A549 (cell line): ENCODE measurements around the gene LOC101059915.

Source experiments
- ATAC-seq, 2 experiments: fragments of 200-7000 bp in 1 of 2; fragments of >200 bp in 1 of 2; cut with Nextera tagmentation in 1 of 2; cut with Tn5 transposase in 1 of 2; 3 replicates each; pipeline versions ENCODE4 v1.8.0 to v1.9.1; 2018 to 2020; ENCODE audit warnings: mild to moderate bottlenecking in 1 of 2, moderate library complexity in 1 of 2
- CTCF ChIA-PET: fragments of 300-600 bp; sonication (Branson Sonifier 250); formaldehyde crosslinking; extraction: SDS; loops from one replicate; lab custom pipeline; 2021; ENCODE audit warnings: antibody characterized with exemption, inconsistent platforms; lab: Yijun Ruan, JAX
- POLR2A ChIA-PET: fragments of 350-600 bp; formaldehyde crosslinking; extraction: SDS; loops from one replicate; lab custom pipeline; 2021; ENCODE audit warnings: antibody characterized with exemption, inconsistent platforms; lab: Yijun Ruan, JAX
- DNase-seq, 2 experiments: peaks; one replicate each; pipeline versions ENCODE4 v3.0.0 to v3.0.0-alpha.2; 2011 to 2016; ENCODE audit warnings: low read depth in 1 of 2, low spot score in 1 of 2
- FAIRE-seq: peaks from 2 replicates; lab custom pipeline; 2011; peaks lifted over from hg19 to GRCh38; lab: Jason Lieb, UNC
- H3K27ac ChIP-seq, 2 experiments: fragments of >200 bp; sonication (Bioruptor Twin); formaldehyde crosslinking; 3 replicates each; pipeline ENCODE4 v1.5.1; 2016 to 2017
- H3K4me1 ChIP-seq: fragments of >200 bp; sonication (Bioruptor Twin); formaldehyde crosslinking; 3 replicates; pipeline ENCODE4 v1.6.1; 2016
- H3K4me2 ChIP-seq: fragments of >200 bp; sonication (Bioruptor Twin); formaldehyde crosslinking; 3 replicates; pipeline ENCODE4 v1.6.1; 2016
- H3K4me3 ChIP-seq: fragments of >200 bp; sonication (Bioruptor Twin); formaldehyde crosslinking; 3 replicates; pipeline ENCODE4 v1.5.1; 2016
- H3K9me3 ChIP-seq: fragments of >200 bp; sonication (Bioruptor Twin); formaldehyde crosslinking; 3 replicates; pipeline ENCODE4 v1.6.1; 2016
- ATOH8 ChIP-seq: fragments of 250-450 bp; sonication (Bioruptor Pico); IDR thresholded peaks from 2 replicates; pipeline ENCODE4 v1.5.0; 2020; ENCODE audit warnings: low read depth, mild to moderate bottlenecking, moderate library complexity
- BCL3 ChIP-seq: fragments of >200 bp; sonication (Bioruptor Twin); formaldehyde crosslinking; IDR thresholded peaks from 3 replicates; pipeline ENCODE4 v1.6.1; 2016
- CBX2 ChIP-seq: fragments of 200-600 bp; sonication (generic); IDR thresholded peaks from 2 replicates; pipeline ENCODE4 v1.6.1; 2016; ENCODE audit warnings: low read depth, mild to moderate bottlenecking, borderline replicate concordance
- CBX8 ChIP-seq: fragments of 200-600 bp; sonication (generic); IDR thresholded peaks from 2 replicates; pipeline ENCODE4 v1.6.1; 2016
- CHD2 ChIP-seq: fragments of 150-350 bp; IDR thresholded peaks from 2 replicates; pipeline ENCODE4 v1.6.1; 2014; ENCODE audit warnings: low read length; ENCODE audit not compliant: partially characterized antibody
- CHD4 ChIP-seq: fragments of 200-600 bp; sonication (generic); IDR thresholded peaks from 2 replicates; pipeline ENCODE4 v1.6.1; 2016; ENCODE audit warnings: antibody characterized with exemption, mild to moderate bottlenecking, borderline replicate concordance
- CTCF ChIP-seq: fragments of >200 bp; sonication (Bioruptor Twin); formaldehyde crosslinking; IDR thresholded peaks from 3 replicates; pipeline ENCODE4 v1.5.1; 2016
- EHF ChIP-seq: fragments of 250-450 bp; sonication (Bioruptor Pico); IDR thresholded peaks from 2 replicates; pipeline ENCODE4 v1.5.0; 2020; ENCODE audit warnings: mild to moderate bottlenecking
- EP300 ChIP-seq, 2 experiments: fragments of >200 bp; sonication (Bioruptor Twin); formaldehyde crosslinking; IDR thresholded peaks; 2 replicates in 1 of 2; 3 replicates in 1 of 2; pipeline ENCODE4 v1.6.1; 2016 to 2017
- ESRRA ChIP-seq: fragments of 150-350 bp; IDR thresholded peaks from 2 replicates; pipeline ENCODE4 v1.6.1; 2014; ENCODE audit warnings: mild to moderate bottlenecking, low read length, borderline replicate concordance
- FOXS1 ChIP-seq: fragments of 250-450 bp; sonication (Bioruptor Pico); IDR thresholded peaks from 2 replicates; pipeline ENCODE4 v1.5.0; 2020; ENCODE audit warnings: mild to moderate bottlenecking, moderate library complexity
- HDAC2 ChIP-seq: fragments of 200-600 bp; sonication (generic); IDR thresholded peaks from 2 replicates; pipeline ENCODE4 v1.6.1; 2016
- HEYL ChIP-seq: fragments of 250-450 bp; sonication (Bioruptor Pico); IDR thresholded peaks from 2 replicates; pipeline ENCODE4 v1.8.0; 2021; ENCODE audit warnings: mild to moderate bottlenecking, moderate library complexity
- HOXB13 ChIP-seq: fragments of 250-450 bp; sonication (Bioruptor Pico); IDR thresholded peaks from 2 replicates; pipeline ENCODE4 v1.5.0; 2020; ENCODE audit warnings: low read depth, mild to moderate bottlenecking, moderate library complexity
- HOXB5 ChIP-seq: fragments of 250-450 bp; sonication (Bioruptor Pico); IDR thresholded peaks from 2 replicates; pipeline ENCODE4 v1.5.0; 2020; ENCODE audit warnings: mild to moderate bottlenecking, moderate library complexity
- KDM1A ChIP-seq: fragments of 200-600 bp; sonication (generic); IDR thresholded peaks from 2 replicates; pipeline ENCODE4 v1.6.1; 2016; ENCODE audit warnings: low read depth, mild to moderate bottlenecking
- MAZ ChIP-seq: fragments of 150-350 bp; IDR thresholded peaks from 2 replicates; pipeline ENCODE4 v1.6.1; 2014; ENCODE audit warnings: antibody characterized with exemption, low read depth, low read length, borderline replicate concordance
- NPAS2 ChIP-seq: fragments of 250-450 bp; sonication (Bioruptor Pico); IDR thresholded peaks from 2 replicates; pipeline ENCODE4 v1.8.0; 2022; ENCODE audit warnings: mild to moderate bottlenecking, moderate library complexity, borderline replicate concordance
- PHF8 ChIP-seq: fragments of 200-600 bp; sonication (generic); IDR thresholded peaks from 2 replicates; pipeline ENCODE4 v1.6.1; 2016; ENCODE audit warnings: low read depth, mild to moderate bottlenecking, antibody characterized with exemption, moderate library complexity, borderline replicate concordance
- POLR2A ChIP-seq: IDR thresholded peaks from 2 replicates; pipeline ENCODE4 v1.6.1; 2012; ENCODE audit warnings: mild to moderate bottlenecking, low read length
- RAD21 ChIP-seq, 2 experiments: fragments of >200 bp in 1 of 2; sonication (Bioruptor Twin) in 1 of 2; formaldehyde crosslinking in 1 of 2; IDR thresholded peaks in 1 of 2; conservative IDR thresholded peaks in 1 of 2; 2 replicates in 1 of 2; 3 replicates in 1 of 2; pipeline ENCODE4 v1.6.1; 2012 to 2018; ENCODE audit warnings: inconsistent platforms in 1 of 2
- RARB ChIP-seq: fragments of 250-450 bp; sonication (Bioruptor Pico); IDR thresholded peaks from 2 replicates; pipeline ENCODE4 v1.8.0; 2021; ENCODE audit warnings: mild to moderate bottlenecking, moderate library complexity
- RCOR1 ChIP-seq: fragments of 150-350 bp; IDR thresholded peaks from 2 replicates; pipeline ENCODE4 v1.6.1; 2014; ENCODE audit warnings: antibody characterized with exemption, low read length, low read depth
- REST ChIP-seq: fragments of 200-600 bp; sonication (generic); IDR thresholded peaks from 2 replicates; pipeline ENCODE4 v1.6.1; 2016; ENCODE audit warnings: antibody characterized with exemption, mild to moderate bottlenecking, moderate library complexity
- RNF2 ChIP-seq: fragments of 200-600 bp; sonication (generic); IDR thresholded peaks from 2 replicates; pipeline ENCODE4 v1.6.1; 2016; ENCODE audit warnings: low read depth, mild to moderate bottlenecking, antibody characterized with exemption, moderate library complexity, borderline replicate concordance
- WGBS: methylation state at CpG from one replicate; pipeline ENCODE4 v1.1.6; 2017; ENCODE audit errors: missing lambda C conversion rate; 5-methylcytosine and 5-hydroxymethylcytosine counted together

The LOC101059915 gene

GRCh38 chrX:71659342-71659741 lies 8.0 kb upstream of the LOC101059915 start:
- Histone ChIP-seq H3K27ac (no peak overlapping the region), H3K9me3 (no peaks in the 10 kb centered on the region), H3K4me2 (no peak overlapping the region), H3K4me3 (no peak overlapping the region), H3K4me1 (no peaks in the 10 kb centered on the region)
- FAIRE-seq = peak; percentile 7
- ATAC-seq = no peak
- TF ChIP-seq RNF2 (no peak), EP300 (IDR thresholded peaks at IDR 0.05) (no peak), BCL3 (no peak), KDM1A (no peak)
- WGBS = 52% methylated on average over 3 of the region's 3 CpGs
- POLR2A ChIA-PET = no interaction called here
- no peak for DNase-seq
- CTCF ChIA-PET = no interaction called here

GRCh38 chrX:71659959-71660358 lies 7.4 kb upstream of the LOC101059915 start:
- 80% methylated on average over 5 of the region's 6 CpGs for WGBS
- no peak for FAIRE-seq
- Histone ChIP-seq H3K4me3 (no peak overlapping the region), H3K27ac (no peak overlapping the region), H3K9me3 (no peaks in the 10 kb centered on the region), H3K4me2 (no peak overlapping the region), H3K4me1 (no peaks in the 10 kb centered on the region)
- POLR2A ChIA-PET = no interaction called here
- DNase-seq = no peak
- no peak for ATAC-seq
- TF ChIP-seq CBX8 (no peak), ESRRA (no peak)
- TF ChIP-seq, all 56 proteins: peak for 0
- CTCF ChIA-PET = no interaction called here

GRCh38 chrX:71660562-71661416 lies 6.6 kb upstream of the LOC101059915 start:
- POLR2A ChIA-PET = no interaction called here
- FAIRE-seq (no peak), ATAC-seq (no peak), DNase-seq (no peak)
- 64% methylated on average over 11 of the region's 22 CpGs for WGBS
- Histone ChIP-seq H3K4me1 (no peaks in the 10 kb centered on the region), H3K4me2 (no peak overlapping the region), H3K27ac (no peak overlapping the region), H3K9me3 (no peaks in the 10 kb centered on the region), H3K4me3 (no peak overlapping the region)
- CTCF ChIA-PET = no interaction called here
- TF ChIP-seq HOXB13 (CRISPR knock-in tag) (no peak), PHF8 (no peak), HOXB5 (CRISPR knock-in tag) (no peak), EHF (CRISPR knock-in tag) (no peak), POLR2A (no peak), CTCF (no peak), RAD21 (conservative IDR thresholded peaks at IDR 0.05 in 1 of 2, IDR thresholded peaks at IDR 0.05 in 1 of 2) (no peak), CBX2 (no peak), NPAS2 (CRISPR knock-in tag) (no peak), HEYL (CRISPR knock-in tag) (no peak), FOXS1 (CRISPR knock-in tag) (no peak), CHD2 (no peak), CHD4 (no peak), RCOR1 (no peak), HDAC2 (no peak), MAZ (no peak), CBX8 (no peak), ATOH8 (CRISPR knock-in tag) (no peak), REST (no peak), RARB (CRISPR knock-in tag) (no peak)
